ENCODE data around the gene SH3GLB2. TPM values are rescaled to one million over a fixed set of nuclear protein-coding genes. Genes with fewer than 3 reads are reported as not detected.
"Not testable (repeated sequence)": the region's sequence is repeated elsewhere in the genome, so short reads cannot be mapped to it uniquely, and the experiment has no call there.

The SH3GLB2 gene
- polyA plus RNA-seq, 3 donors from 2014 or later: 20.4 to 42.2 (median 24.1) TPM

- H3K27ac Mint-ChIP-seq: peak overlapping the region; percentile 79 to 95 (median 87)
- DNase-seq: no peak
- H3K36me3 Mint-ChIP-seq: peaks cover 0 to 7% (median 0%) of the 10 kb centered on the region in 3 donors
- H3K9me3 Mint-ChIP-seq: no peaks in the 10 kb centered on the region
- H3K4me1 Mint-ChIP-seq: peaks cover 37 to 40% of the 10 kb centered on the region in 2 donors
- H3K27me3 Mint-ChIP-seq (ENCODE audit: low read depth in 3 of 3): peaks cover 5% of the 10 kb centered on the region in 3 donors
- peak overlapping the region; percentile 90 to 98 (median 95) for H3K4me3 Mint-ChIP-seq
Measured at GRCh38 chr9:129036923-129037766, 9.0 kb upstream of the SH3GLB2 start.

- Mint-ChIP-seq H3K9me3 (no peaks in the 10 kb centered on the region), H3K27me3 (ENCODE audit: low read depth in 3 of 3) (peaks cover 5% of the 10 kb centered on the region in 3 donors), H3K4me1 (peaks cover 35 to 40% of the 10 kb centered on the region in 2 donors), H3K27ac (peak within 1 kb of the TSS; percentile 79 to 95 (median 87)), H3K4me3 (peak within 1 kb of the TSS; percentile 90 to 98 (median 95)), H3K36me3 (peaks cover 0 to 4% (median 0%) of the 10 kb centered on the region in 3 donors)
- peak; percentile 96 to 97 (median 96) for DNase-seq
Measured at GRCh38 chr9:129036241-129036922, 8.3 kb upstream of the SH3GLB2 start, which contains the start of gene MIGA2. MIGA2 (plus strand) TSS chr9:129036626; CDS start chr9:129040595, 3,969 bp downstream.

- Mint-ChIP-seq H3K4me3 (peak overlapping the region; percentile 90 to 98 (median 95)), H3K4me1 (peaks cover 35 to 40% of the 10 kb centered on the region in 2 donors), H3K27ac (peak overlapping the region; percentile 79 to 95 (median 87))
- not testable (repeated sequence) for H3K9me3 Mint-ChIP-seq; H3K36me3 Mint-ChIP-seq; DNase-seq; H3K27me3 Mint-ChIP-seq (ENCODE audit: low read depth in 3 of 3)
Measured at GRCh38 chr9:129035838-129036237, 7.7 kb upstream of the SH3GLB2 start.

GRCh38 chr9:129033216-129033615 is 5.1 kb upstream of the SH3GLB2 start:
- Mint-ChIP-seq H3K27ac (no peak overlapping the region), H3K4me3 (no peak overlapping the region), H3K36me3 (no peaks in the 10 kb centered on the region)

GRCh38 chr9:129032541-129033159 is 4.5 kb upstream of the SH3GLB2 start:
- H3K4me3 Mint-ChIP-seq: no peak overlapping the region
- no peaks in the 10 kb centered on the region for H3K36me3 Mint-ChIP-seq
- H3K9me3 Mint-ChIP-seq: no peaks in the 10 kb centered on the region
- peaks cover 3 to 7% (median 5%) of the 10 kb centered on the region in 3 donors for H3K27me3 Mint-ChIP-seq (ENCODE audit: low read depth in 3 of 3)
- H3K4me1 Mint-ChIP-seq: peaks cover 20 to 21% of the 10 kb centered on the region in 2 donors
- DNase-seq: no peak
- no peak overlapping the region for H3K27ac Mint-ChIP-seq

More at GRCh38 chr9:129033216-129033615, 5.1 kb upstream of the SH3GLB2 start:
- H3K4me1 Mint-ChIP-seq: peaks cover 25 to 27% of the 10 kb centered on the region in 2 donors
- no peak for DNase-seq
- no peaks in the 10 kb centered on the region for H3K9me3 Mint-ChIP-seq
- peaks cover 3 to 7% (median 5%) of the 10 kb centered on the region in 3 donors for H3K27me3 Mint-ChIP-seq (ENCODE audit: low read depth in 3 of 3)

- Mint-ChIP-seq H3K36me3 (no peaks in the 10 kb centered on the region), H3K27me3 (ENCODE audit: low read depth in 3 of 3) (peaks cover 3 to 5% (median 4%) of the 10 kb centered on the region in 3 donors), H3K27ac (no peak overlapping the region), H3K9me3 (no peaks in the 10 kb centered on the region), H3K4me3 (no peak overlapping the region), H3K4me1 (peaks cover 19 to 20% of the 10 kb centered on the region in 2 donors)
- no peak for DNase-seq
Measured at GRCh38 chr9:129031514-129031913, 3.4 kb upstream of the SH3GLB2 start.

- peaks cover 0 to 1% (median 0%) of the 10 kb centered on the region in 3 donors for H3K27me3 Mint-ChIP-seq (ENCODE audit: low read depth in 3 of 3)
- H3K4me1 Mint-ChIP-seq: peaks cover 11 to 15% of the 10 kb centered on the region in 2 donors
- H3K4me3 Mint-ChIP-seq: peak overlapping the region in 3 of 5 donors; percentile 12 to 32 (median 14)
- H3K27ac Mint-ChIP-seq: peak overlapping the region in 1 of 6 donors; percentile 82
- DNase-seq: no peak
- H3K9me3 Mint-ChIP-seq: no peaks in the 10 kb centered on the region
- H3K36me3 Mint-ChIP-seq: no peaks in the 10 kb centered on the region
Measured at GRCh38 chr9:129030191-129030590, 2.1 kb upstream of the SH3GLB2 start.

GRCh38 chr9:129027685-129028191 is 393 bp downstream of the SH3GLB2 start:
- H3K9me3 Mint-ChIP-seq: no peaks in the 10 kb centered on the region
- H3K27me3 Mint-ChIP-seq (ENCODE audit: low read depth in 3 of 3): peaks cover 0 to 1% (median 0%) of the 10 kb centered on the region in 3 donors
- H3K4me3 Mint-ChIP-seq: peak overlapping the region; percentile 79 to 86 (median 83)
- H3K27ac Mint-ChIP-seq: peak overlapping the region in 4 of 6 donors; percentile 62 to 92 (median 74)
- no peaks in the 10 kb centered on the region for H3K36me3 Mint-ChIP-seq
- peaks cover 11 to 15% of the 10 kb centered on the region in 2 donors for H3K4me1 Mint-ChIP-seq
- peak in 1 of 3 donors; percentile 80 for DNase-seq

GRCh38 chr9:129027224-129027684 is 877 bp downstream of the SH3GLB2 start:
- H3K36me3 Mint-ChIP-seq: no peaks in the 10 kb centered on the region
- peaks cover 0 to 1% (median 0%) of the 10 kb centered on the region in 3 donors for H3K27me3 Mint-ChIP-seq (ENCODE audit: low read depth in 3 of 3)
- peak overlapping the region in 5 of 6 donors; percentile 62 to 92 (median 80) for H3K27ac Mint-ChIP-seq
- H3K4me3 Mint-ChIP-seq: peak overlapping the region; percentile 79 to 86 (median 83)
- DNase-seq: no peak
- H3K9me3 Mint-ChIP-seq: no peaks in the 10 kb centered on the region
- peaks cover 12 to 15% of the 10 kb centered on the region in 2 donors for H3K4me1 Mint-ChIP-seq

- peak overlapping the region; percentile 79 to 86 (median 83) for H3K4me3 Mint-ChIP-seq
- no peaks in the 10 kb centered on the region for H3K36me3 Mint-ChIP-seq
- peaks cover 0 to 1% (median 0%) of the 10 kb centered on the region in 3 donors for H3K27me3 Mint-ChIP-seq (ENCODE audit: low read depth in 3 of 3)
- no peak for DNase-seq
- H3K4me1 Mint-ChIP-seq: peaks cover 17 to 18% of the 10 kb centered on the region in 2 donors
- H3K27ac Mint-ChIP-seq: peak overlapping the region in 2 of 6 donors; percentile 16 to 67
- no peaks in the 10 kb centered on the region for H3K9me3 Mint-ChIP-seq
Measured at GRCh38 chr9:129026442-129027223, 1.5 kb downstream of the SH3GLB2 start.

GRCh38 chr9:129023908-129024233 is 4.3 kb downstream of the SH3GLB2 start:
- Mint-ChIP-seq H3K27ac (no peak overlapping the region), H3K9me3 (no peaks in the 10 kb centered on the region), H3K4me1 (peaks cover 17 to 18% of the 10 kb centered on the region in 2 donors), H3K36me3 (peaks cover 0 to 2% (median 0%) of the 10 kb centered on the region in 3 donors), H3K27me3 (ENCODE audit: low read depth in 3 of 3) (no peaks in the 10 kb centered on the region), H3K4me3 (no peak overlapping the region)
- DNase-seq: no peak

- H3K36me3 Mint-ChIP-seq: peaks cover 0 to 4% (median 0%) of the 10 kb centered on the region in 3 donors
- H3K27me3 Mint-ChIP-seq (ENCODE audit: low read depth in 3 of 3): no peaks in the 10 kb centered on the region
- H3K27ac Mint-ChIP-seq: no peak overlapping the region
- peaks cover 17 to 18% of the 10 kb centered on the region in 2 donors for H3K4me1 Mint-ChIP-seq
- no peaks in the 10 kb centered on the region for H3K9me3 Mint-ChIP-seq
- no peak overlapping the region for H3K4me3 Mint-ChIP-seq
- no peak for DNase-seq
Measured at GRCh38 chr9:129023036-129023907, 4.9 kb downstream of the SH3GLB2 start.

Data from immature natural killer cell (primary cell).